Right atrium auricular region (tissue), 2 donors: ENCODE measurements around the gene C11orf54. TPM values are rescaled to one million over a fixed set of nuclear protein-coding genes. Genes with fewer than 3 reads are reported as not detected.

Experiments
- DNase-seq: peaks from one replicate; pipeline ENCODE4 v3.0.0-alpha.2; 2019; ENCODE audit warnings: low spot score
- H3K27ac ChIP-seq, 2 donors: fragments of 200-600 bp; sonication (generic); 1 replicate in 1 of 2; 2 replicates in 1 of 2; pipeline ENCODE4 v1.5.1; 2016 to 2019
- H3K27me3 ChIP-seq, 2 donors: fragments of 200-600 bp; sonication (generic); one replicate each; pipeline versions ENCODE4 v1.5.1 to v1.6.0; 2017 to 2019
- H3K36me3 ChIP-seq: fragments of 200-600 bp; sonication (generic); one replicate; pipeline ENCODE4 v1.5.1; 2016
- H3K4me1 ChIP-seq, 2 donors: fragments of 200-600 bp; sonication (generic); one replicate each; pipeline versions ENCODE4 v1.5.1 to v1.6.0; 2017 to 2019
- H3K4me3 ChIP-seq, 2 donors: fragments of 200-600 bp; sonication (generic); 1 replicate in 1 of 2; 2 replicates in 1 of 2; pipeline ENCODE4 v1.5.1; 2017 to 2019; ENCODE audit warnings: mild to moderate bottlenecking in 1 of 2, moderate library complexity in 1 of 2
- H3K9me3 ChIP-seq, 2 donors: fragments of 200-600 bp; sonication (generic); one replicate each; pipeline ENCODE4 v1.5.1; 2019
- CTCF ChIP-seq, 2 donors: fragments of 200-600 bp; sonication (generic); IDR thresholded peaks; one replicate each; pipeline ENCODE4 v1.5.1; 2019; ENCODE audit warnings: antibody characterized with exemption in 2 of 2
- microRNA counts, 2 donors: library from miRNA; unstranded; fragments of <30 nt; microRNA quantifications; one replicate each; lab custom pipeline; 2016 to 2017
- microRNA-seq, 2 donors: library from miRNA; unstranded; fragments of <30 nt; microRNA quantifications; one replicate each; pipeline ENCODE4, GENCODE V29; 2016 to 2017; ENCODE audit warnings: borderline number of aligned reads in 2 of 2, borderline replicate concordance in 1 of 2
- total RNA-seq, 2 donors: library from RNA; depleted of rRNA; stranded (reverse); fragments of >200 nt; gene quantifications; one replicate each; pipeline ENCODE4 v1.1.0, GENCODE V29; 2016

The C11orf54 gene
- total RNA-seq, 2 donors from 2014 or later, result 29.5 to 37.2 TPM

GRCh38 chr11:93796441-93797231 is 55.2 kb downstream of the C11orf54 start:
- DNase-seq, result no peak
- no peak for TF ChIP-seq CTCF (IDR thresholded peaks at IDR 0.05)
- Histone ChIP-seq H3K36me3 (peaks cover 84% of the 10 kb centered on the region), H3K27me3 (no peaks in the 10 kb centered on the region), H3K4me1 (no peaks in the 10 kb centered on the region), H3K4me3 (no peak overlapping the region), H3K27ac (no peak overlapping the region), H3K9me3 (no peaks in the 10 kb centered on the region)

- DNase-seq, result no peak
- Histone ChIP-seq H3K4me3 (no peak overlapping the region), H3K4me1 (no peaks in the 10 kb centered on the region), H3K27me3 (no peaks in the 10 kb centered on the region), H3K27ac (no peak overlapping the region), H3K36me3 (peaks cover 81% of the 10 kb centered on the region), H3K9me3 (no peaks in the 10 kb centered on the region)
- TF ChIP-seq CTCF (IDR thresholded peaks at IDR 0.05), result no peak
These were observed 59.9 kb downstream of the C11orf54 start for GRCh38 chr11:93801366-93801765.

GRCh38 chr11:93804879-93805278 is 63.4 kb downstream of the C11orf54 start:
- Histone ChIP-seq H3K9me3 (no peaks in the 10 kb centered on the region), H3K27ac (no peak overlapping the region), H3K4me1 (no peaks in the 10 kb centered on the region), H3K4me3 (no peak overlapping the region), H3K27me3 (no peaks in the 10 kb centered on the region), H3K36me3 (peaks cover 85% of the 10 kb centered on the region)
- no peak for DNase-seq
- no peak for TF ChIP-seq CTCF (IDR thresholded peaks at IDR 0.05)

- no peak overlapping the region for H3K27ac ChIP-seq
- no peaks in the 10 kb centered on the region for H3K4me1 ChIP-seq
- H3K27me3 ChIP-seq, result no peaks in the 10 kb centered on the region
- no peak overlapping the region for H3K4me3 ChIP-seq
- H3K36me3 ChIP-seq, result peaks cover 91% of the 10 kb centered on the region
- H3K9me3 ChIP-seq, result no peaks in the 10 kb centered on the region
- no peak for TF ChIP-seq CTCF (IDR thresholded peaks at IDR 0.05)
- no peak for DNase-seq
These were observed 66.5 kb downstream of the C11orf54 start for GRCh38 chr11:93807980-93808379.

- Histone ChIP-seq H3K27ac (no peak overlapping the region), H3K27me3 (no peaks in the 10 kb centered on the region), H3K9me3 (no peaks in the 10 kb centered on the region), H3K4me1 (peaks cover 0 to 9% of the 10 kb centered on the region in 2 donors), H3K4me3 (no peak overlapping the region), H3K36me3 (peaks cover 54% of the 10 kb centered on the region)
- no peak for DNase-seq
- no peak for TF ChIP-seq CTCF (IDR thresholded peaks at IDR 0.05)
These were observed 72.5 kb downstream of the C11orf54 start for GRCh38 chr11:93813974-93814373.

MicroRNAs encoded within 50 kb of the gene (microRNA counts, 767-probe panel; counts per million panel counts)
- 0 to 1,279 counts per million in 2 donors for microRNA hsa-miR-1304-5p (lab: Ali Mortazavi, UCI)

Small RNAs within 50 kb of the gene (microRNA-seq; reads per million reads assigned to microRNA genes)
- gene MIR1304, result 0.71 to 4.2 reads per million in 2 donors

Other genes with a start within 250 kb of the C11orf54 start
- gene SMCO4, start 198.3 kb upstream of the C11orf54 start, total RNA-seq, result 10 to 100 TPM; 37.6 to 79.8 TPM
- 1 to 10 TPM; 6.5 to 9.1 TPM for gene CEP295, start 80.0 kb upstream of the C11orf54 start, total RNA-seq
- 10 to 100 TPM; 33.0 to 36.0 TPM for gene TAF1D, start 177 bp upstream of the C11orf54 start, total RNA-seq
- gene MED17, start 42.6 kb downstream of the C11orf54 start, total RNA-seq, result 10 to 100 TPM; 15.9 to 16.4 TPM
- gene VSTM5, start 108.9 kb downstream of the C11orf54 start, total RNA-seq, result not detected